ENCODE results near the gene INTS11. TPM values are rescaled to one million over a fixed set of nuclear protein-coding genes. Genes with fewer than 3 reads are reported as not detected.

Gene INTS11
- total RNA-seq, 1 experiment from 2014 or later: 139 TPM

DNA sequence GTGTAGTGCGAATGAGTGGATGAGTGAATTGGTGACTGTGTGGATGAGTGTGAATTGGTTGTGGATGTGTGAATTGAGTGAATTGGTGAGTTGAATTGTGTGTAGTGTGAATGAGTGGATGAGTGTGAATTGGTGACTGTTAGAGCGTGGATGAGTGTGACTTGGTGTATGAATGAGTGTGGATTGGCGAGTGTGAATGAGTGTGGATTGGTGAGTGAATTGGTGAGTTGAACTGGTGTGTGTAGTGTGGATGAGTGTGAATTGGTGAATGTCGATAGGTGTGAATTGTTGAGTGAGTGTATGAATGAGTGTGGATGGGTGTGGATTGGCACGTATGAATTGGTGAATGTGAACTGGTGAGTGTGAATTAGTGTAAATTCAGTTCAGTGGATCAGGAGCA is 42.9 kb upstream of the INTS11 start:
- DNase-seq: no peak
- H3K27ac Mint-ChIP-seq: no peak overlapping the region
- Histone ChIP-seq H3K79me1 (ENCODE audit: insufficient read depth, low read depth, low read length, poor library complexity, severe bottlenecking) (no peaks in the 10 kb centered on the region), H2BK15ac (ENCODE audit: low read depth, low read length) (no peak overlapping the region), H2BK20ac (ENCODE audit: low read depth, low read length, poor library complexity, severe bottlenecking) (no peak overlapping the region), H3T11ph (ENCODE audit: low read length) (no peak overlapping the region), H4K8ac (replicated peaks; ENCODE audit: insufficient read length, low read depth, low read length) (no peak overlapping the region), H4K20me1 (ENCODE audit: control insufficient read depth, insufficient read depth, insufficient read length) (no peaks in the 10 kb centered on the region), H2BK12ac (ENCODE audit: insufficient read length, low read depth, low read length) (no peak overlapping the region), H3K9me3 (ENCODE audit: control insufficient read depth, low read depth, low read length) (peaks cover 20% of the 10 kb centered on the region), H3K18ac (ENCODE audit: insufficient read length, low read depth, low read length) (no peak overlapping the region), H2AK5ac (ENCODE audit: insufficient read length, low read length) (no peak overlapping the region), H3K27me3 (ENCODE audit: insufficient read depth, low read length) (no peaks in the 10 kb centered on the region), H2BK120ac (ENCODE audit: low read depth, low read length, poor library complexity, severe bottlenecking) (no peak overlapping the region), H2AFZ (ENCODE audit: low read length) (no peak overlapping the region), H4K5ac (ENCODE audit: insufficient read length, low read depth, low read length) (no peak overlapping the region), H3K14ac (ENCODE audit: insufficient read depth, low read length) (no peak overlapping the region), H3K4me2 (ENCODE audit: insufficient read depth, insufficient read length, low read length) (no peak overlapping the region), H3K56ac (ENCODE audit: insufficient read length, low read depth, low read length) (no peak overlapping the region), H4K91ac (ENCODE audit: insufficient read length, low read depth, low read length) (no peak overlapping the region), H3K9ac (ENCODE audit: extremely low read depth, insufficient read length, low read length) (no peak overlapping the region), H2BK5ac (ENCODE audit: insufficient read length, low read length) (no peak overlapping the region), H3K27ac (ENCODE audit: insufficient read length, low read depth, low read length) (no peak overlapping the region), H3K23ac (ENCODE audit: insufficient read length, low read depth, low read length) (no peak overlapping the region), H3K23me2 (ENCODE audit: insufficient read length, low read depth, low read length, poor library complexity, severe bottlenecking) (peaks cover 3% of the 10 kb centered on the region), H3K4ac (ENCODE audit: low read depth, low read length) (no peak overlapping the region), H3K4me1 (ENCODE audit: insufficient read depth, low read length) (no peaks in the 10 kb centered on the region; the same call in 1 of the 2 replicates), H3K79me2 (ENCODE audit: insufficient read depth, low read length) (no peaks in the 10 kb centered on the region)
- H3K36me3 Mint-ChIP-seq (ENCODE audit: insufficient read depth in 1 of 3, low read depth in 3 of 3): peaks cover 0 to 2% (median 0%) of the 10 kb centered on the region in 3 experiments; a peak in 2 of 7 replicates
- peaks cover 0 to under 1% of the 10 kb centered on the region in 2 experiments; a peak in 2 of 4 replicates for H3K4me1 Mint-ChIP-seq
- no peak overlapping the region for H3K4me3 Mint-ChIP-seq
- H3K9me3 Mint-ChIP-seq: no peaks in the 10 kb centered on the region; a peak in 1 of 5 replicates
- 100% methylated on average over 5 of the region's 5 CpGs for WGBS (ENCODE audit: extremely low coverage, insufficient read length, low lambda C conversion rate)
- TF ChIP-seq, protein P1, sequence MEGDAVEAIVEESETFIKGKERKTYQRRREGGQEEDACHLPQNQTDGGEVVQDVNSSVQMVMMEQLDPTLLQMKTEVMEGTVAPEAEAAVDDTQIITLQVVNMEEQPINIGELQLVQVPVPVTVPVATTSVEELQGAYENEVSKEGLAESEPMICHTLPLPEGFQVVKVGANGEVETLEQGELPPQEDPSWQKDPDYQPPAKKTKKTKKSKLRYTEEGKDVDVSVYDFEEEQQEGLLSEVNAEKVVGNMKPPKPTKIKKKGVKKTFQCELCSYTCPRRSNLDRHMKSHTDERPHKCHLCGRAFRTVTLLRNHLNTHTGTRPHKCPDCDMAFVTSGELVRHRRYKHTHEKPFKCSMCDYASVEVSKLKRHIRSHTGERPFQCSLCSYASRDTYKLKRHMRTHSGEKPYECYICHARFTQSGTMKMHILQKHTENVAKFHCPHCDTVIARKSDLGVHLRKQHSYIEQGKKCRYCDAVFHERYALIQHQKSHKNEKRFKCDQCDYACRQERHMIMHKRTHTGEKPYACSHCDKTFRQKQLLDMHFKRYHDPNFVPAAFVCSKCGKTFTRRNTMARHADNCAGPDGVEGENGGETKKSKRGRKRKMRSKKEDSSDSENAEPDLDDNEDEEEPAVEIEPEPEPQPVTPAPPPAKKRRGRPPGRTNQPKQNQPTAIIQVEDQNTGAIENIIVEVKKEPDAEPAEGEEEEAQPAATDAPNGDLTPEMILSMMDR (conservative IDR thresholded peaks at IDR 0.05): no peak
- peaks cover 23% of the 10 kb centered on the region for H3K27me3 Mint-ChIP-seq (ENCODE audit: low read depth)
